ENCODE results near the gene IQCE. TPM values are rescaled to one million over a fixed set of nuclear protein-coding genes. Genes with fewer than 3 reads are reported as not detected.

The IQCE gene
- total RNA-seq, 1 experiment from 2014 or later, result 44.8 TPM

GRCh38 chr7:2622869-2623697 is 64.3 kb downstream of the IQCE start:
- ChIA-PET POLR2A (no interaction called here), CTCF (interaction anchor here (0.6 to 1.3 kb wide), 2 partner anchors 14 to 117 kb away, joined by 3 to 6 read pairs; no protein-coding TSS in a partner anchor)
- H3K4me1 ChIP-seq (ENCODE audit: control insufficient read depth, insufficient read depth, low read length), result peaks cover 18% of the 10 kb centered on the region
- ATAC-seq (peak; percentile 58), DNase-seq (ENCODE audit: low read depth, low spot score) (no peak)
- H3K27ac ChIP-seq (ENCODE audit: low read length), result no peak overlapping the region
- no peaks in the 10 kb centered on the region for H3K9me3 ChIP-seq (ENCODE audit: control insufficient read depth, insufficient read depth, low read depth, low read length)
- TF ChIP-seq TCF7L2 (IDR thresholded peaks at IDR 0.05; ENCODE audit: low read depth, low read length) (no peak), SIN3A (IDR thresholded peaks at IDR 0.05; ENCODE audit: borderline replicate concordance, insufficient read depth, low read depth, low read length) (no peak), REST (IDR thresholded peaks at IDR 0.05; ENCODE audit: insufficient read depth in 1 of 2, low read depth in 2 of 2, low read length in 1 of 2) (no peak), CTCF (IDR thresholded peaks at IDR 0.05) (no peak), POLR2AphosphoS5 (IDR thresholded peaks at IDR 0.05; ENCODE audit: low read depth, low read length) (no peak)
- H3K27me3 ChIP-seq (ENCODE audit: control insufficient read depth, insufficient read depth, low read length), result no peaks in the 10 kb centered on the region
- intact Hi-C loops (cut with micrococcal nuclease; ENCODE audit: unreplicated experiment), result no loop called here
- no TSS peak for BruUV-seq (replicated peaks)
- H3K4me3 ChIP-seq (ENCODE audit: low read depth in 2 of 2, low read length in 2 of 2), result no peak overlapping the region
- in situ Hi-C loops (cut with HindIII; ENCODE audit: low pct_unique_long_range_greater_than_20kb, low sequenced_read_pairs), result no loop called here
- no peaks in the 10 kb centered on the region for H3K36me3 ChIP-seq (ENCODE audit: control insufficient read depth, insufficient read depth, low read length)

GRCh38 chr7:2623698-2624014 is 64.9 kb downstream of the IQCE start:
- Histone ChIP-seq H3K4me3 (ENCODE audit: low read depth in 2 of 2, low read length in 2 of 2) (no peak overlapping the region), H3K27me3 (ENCODE audit: control insufficient read depth, insufficient read depth, low read length) (no peaks in the 10 kb centered on the region), H3K36me3 (ENCODE audit: control insufficient read depth, insufficient read depth, low read length) (no peaks in the 10 kb centered on the region), H3K4me1 (ENCODE audit: control insufficient read depth, insufficient read depth, low read length) (peaks cover 18% of the 10 kb centered on the region), H3K27ac (ENCODE audit: low read length) (no peak overlapping the region), H3K9me3 (ENCODE audit: control insufficient read depth, insufficient read depth, low read depth, low read length) (no peaks in the 10 kb centered on the region)
- intact Hi-C loops (cut with micrococcal nuclease; ENCODE audit: unreplicated experiment) (no loop called here), in situ Hi-C loops (cut with HindIII; ENCODE audit: low pct_unique_long_range_greater_than_20kb, low sequenced_read_pairs) (no loop called here)
- DNase-seq (ENCODE audit: low read depth, low spot score) (no peak), ATAC-seq (no peak)
- ChIA-PET CTCF (no interaction called here), POLR2A (no interaction called here)
- no TSS peak for BruUV-seq (replicated peaks)
- TF ChIP-seq CTCF (IDR thresholded peaks at IDR 0.05) (no peak), TCF7L2 (IDR thresholded peaks at IDR 0.05; ENCODE audit: low read depth, low read length) (no peak), REST (IDR thresholded peaks at IDR 0.05; ENCODE audit: insufficient read depth in 1 of 2, low read depth in 2 of 2, low read length in 1 of 2) (no peak), SIN3A (IDR thresholded peaks at IDR 0.05; ENCODE audit: borderline replicate concordance, insufficient read depth, low read depth, low read length) (no peak), POLR2AphosphoS5 (IDR thresholded peaks at IDR 0.05; ENCODE audit: low read depth, low read length) (no peak)
